GM21515 (cell line): ENCODE measurements around the gene ASB7.
"Not testable (repeated sequence)": the region's sequence is repeated elsewhere in the genome, so short reads cannot be mapped to it uniquely, and the experiment has no call there.

ENCODE experiments used
- ATAC-seq: cut with Tn5 transposase; IDR thresholded peaks from one replicate; pipeline ENCODE4 v1.9.1; 2021; ENCODE audit not compliant: unreplicated experiment

Gene ASB7, protein sequence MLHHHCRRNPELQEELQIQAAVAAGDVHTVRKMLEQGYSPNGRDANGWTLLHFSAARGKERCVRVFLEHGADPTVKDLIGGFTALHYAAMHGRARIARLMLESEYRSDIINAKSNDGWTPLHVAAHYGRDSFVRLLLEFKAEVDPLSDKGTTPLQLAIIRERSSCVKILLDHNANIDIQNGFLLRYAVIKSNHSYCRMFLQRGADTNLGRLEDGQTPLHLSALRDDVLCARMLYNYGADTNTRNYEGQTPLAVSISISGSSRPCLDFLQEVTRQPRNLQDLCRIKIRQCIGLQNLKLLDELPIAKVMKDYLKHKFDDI

DNA sequence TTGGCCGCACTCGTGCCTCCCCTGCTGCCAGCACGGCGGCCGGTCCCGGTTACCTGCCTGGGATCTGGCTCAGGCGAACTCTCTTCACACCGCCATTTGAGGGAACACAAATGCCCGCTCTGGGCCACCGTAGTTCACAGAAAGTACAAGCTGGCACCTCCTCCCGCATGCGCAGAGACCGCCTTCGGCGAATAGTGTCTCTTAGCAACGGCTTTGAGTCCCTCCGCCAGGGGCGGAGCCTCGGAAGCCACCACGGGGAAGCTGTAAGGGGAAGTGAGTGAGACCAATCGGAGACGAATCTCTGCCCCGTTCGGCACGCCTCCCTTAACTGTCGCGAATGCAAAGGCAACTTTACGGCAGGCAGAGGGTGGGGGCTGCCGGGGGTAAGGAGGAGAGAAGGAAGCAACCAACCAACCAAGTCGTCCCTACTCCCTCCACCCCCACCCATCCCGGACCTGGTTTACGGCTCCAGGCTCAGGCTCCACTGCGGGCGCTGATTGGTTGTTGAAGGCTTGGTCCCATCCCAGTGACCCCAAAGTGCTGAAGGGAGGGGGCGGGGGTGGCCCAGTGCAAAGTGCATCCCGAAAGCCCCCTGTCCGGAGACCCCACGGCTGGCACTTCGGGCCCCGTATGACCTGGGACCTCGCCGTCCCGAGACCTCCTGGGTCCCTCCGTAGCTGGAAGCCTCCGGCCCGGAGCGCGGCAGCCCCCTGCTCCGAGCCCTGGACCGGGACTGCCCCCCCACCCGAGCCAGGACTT is at the start of gene ASB7, which contains the start of gene LINS1:
Gene ASB7 (plus strand): TSS at position 526 of the 759 bp plus-strand sequence. CDS start 9,628 bp downstream, outside the sequence.
Gene LINS1 (minus strand): TSS at position 121 of the 759 bp plus-strand sequence. CDS start 21,342 bp downstream, outside the sequence.
- peak; percentile 87 for ATAC-seq

DNA sequence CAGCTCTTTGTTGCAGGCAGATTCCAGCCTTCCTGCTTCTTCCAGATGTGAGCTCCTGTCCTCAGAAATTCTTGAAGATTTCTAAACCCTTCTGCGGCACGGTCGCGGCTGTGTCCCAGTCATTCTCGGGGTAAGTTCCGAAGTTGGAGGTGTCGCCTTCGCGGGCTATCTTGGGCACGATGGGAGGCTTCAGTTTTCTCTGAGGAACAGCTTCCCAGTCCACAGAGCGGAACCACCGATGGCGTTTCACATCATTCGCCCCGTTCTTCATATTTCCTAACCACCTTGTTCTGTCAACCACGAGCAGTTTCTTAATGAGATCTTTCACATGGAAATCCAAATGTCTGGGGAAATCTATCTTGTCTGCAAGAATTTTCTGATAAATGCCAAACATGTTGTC is 48.9 kb upstream of the ASB7 start:
- no peak for ATAC-seq

DNA sequence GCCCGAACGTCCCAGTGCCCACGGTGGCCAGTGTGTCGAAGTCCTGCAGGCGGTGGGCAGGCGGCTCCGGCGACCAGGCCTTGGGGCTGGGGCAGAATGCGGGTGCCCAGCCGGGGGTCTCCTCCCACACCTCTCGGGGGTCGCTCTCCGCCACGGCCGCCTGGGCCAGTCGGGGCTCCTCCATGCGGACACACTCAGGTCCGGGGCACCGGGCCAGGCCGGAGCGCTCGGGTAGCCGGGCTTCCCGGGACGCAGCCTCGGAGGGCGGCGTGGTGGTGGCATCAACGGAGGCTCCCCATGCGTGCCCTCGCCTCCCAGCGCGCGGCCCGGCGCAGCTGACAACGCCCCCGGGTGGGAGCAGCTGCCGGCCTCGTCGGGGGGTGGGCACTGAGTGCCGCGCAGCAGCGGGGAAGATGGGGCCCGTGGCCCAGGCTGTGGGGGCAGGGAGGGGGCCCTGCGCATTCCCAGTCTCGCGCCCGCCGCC is 43.6 kb upstream of the ASB7 start:
- no peak for ATAC-seq

DNA sequence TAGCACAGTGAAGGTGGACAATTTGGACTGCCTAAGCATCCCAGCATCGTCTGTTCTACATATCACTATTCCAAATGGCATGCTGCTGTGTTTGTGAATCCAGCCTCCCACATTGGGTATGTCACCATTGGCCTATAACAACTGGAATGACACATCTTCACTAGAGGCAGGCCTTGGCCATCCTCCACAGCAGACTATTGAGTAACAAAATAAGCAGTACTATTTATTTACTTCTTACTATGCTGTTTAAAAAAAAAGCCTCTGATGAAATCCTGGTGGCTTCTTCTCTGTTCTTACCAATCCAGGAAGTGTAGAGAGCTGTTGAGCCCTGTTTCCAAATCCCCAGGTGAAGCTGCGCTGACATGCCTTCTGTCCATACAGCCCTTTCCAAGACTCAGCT is 43.1 kb upstream of the ASB7 start:
- ATAC-seq = no peak

DNA sequence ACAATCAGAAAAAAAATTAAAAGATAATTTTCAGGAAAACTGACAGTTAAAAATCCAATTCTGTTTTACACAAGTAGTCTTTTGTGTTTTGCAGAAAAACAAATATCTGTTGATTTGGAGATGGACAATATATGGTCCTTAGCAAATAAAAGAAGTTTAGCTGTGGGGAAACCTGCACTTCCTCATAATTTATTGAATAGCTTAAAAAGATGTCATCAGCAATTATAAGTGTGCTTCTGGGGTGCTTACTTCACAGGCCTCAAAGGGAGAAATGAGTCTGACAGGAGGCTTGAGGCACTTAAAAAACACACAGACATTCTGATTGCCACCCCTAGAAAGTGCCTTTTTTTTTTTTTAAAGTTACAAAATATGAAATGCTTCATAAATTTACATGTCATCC is 42.1 kb upstream of the ASB7 start:
- ATAC-seq = no peak

DNA sequence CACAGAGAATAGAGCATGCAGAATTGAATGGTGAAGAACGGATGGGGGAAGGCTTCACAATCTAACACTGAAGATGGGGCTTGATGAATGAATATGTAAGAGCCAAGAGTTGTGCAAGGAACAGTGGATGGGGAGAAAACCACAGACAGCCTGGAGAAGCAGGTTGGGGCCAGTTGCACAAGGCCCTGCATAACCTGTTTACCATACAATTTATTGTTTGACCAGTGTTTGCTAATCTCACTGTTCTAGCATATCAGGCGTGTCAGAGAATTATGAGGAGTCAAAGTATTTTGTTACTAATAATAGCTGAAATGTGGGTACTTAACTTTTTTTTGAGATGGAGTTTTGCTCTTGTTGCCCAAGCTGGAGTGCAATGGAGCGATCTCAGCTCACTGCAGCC is 36.8 kb upstream of the ASB7 start:
- ATAC-seq = no peak

DNA sequence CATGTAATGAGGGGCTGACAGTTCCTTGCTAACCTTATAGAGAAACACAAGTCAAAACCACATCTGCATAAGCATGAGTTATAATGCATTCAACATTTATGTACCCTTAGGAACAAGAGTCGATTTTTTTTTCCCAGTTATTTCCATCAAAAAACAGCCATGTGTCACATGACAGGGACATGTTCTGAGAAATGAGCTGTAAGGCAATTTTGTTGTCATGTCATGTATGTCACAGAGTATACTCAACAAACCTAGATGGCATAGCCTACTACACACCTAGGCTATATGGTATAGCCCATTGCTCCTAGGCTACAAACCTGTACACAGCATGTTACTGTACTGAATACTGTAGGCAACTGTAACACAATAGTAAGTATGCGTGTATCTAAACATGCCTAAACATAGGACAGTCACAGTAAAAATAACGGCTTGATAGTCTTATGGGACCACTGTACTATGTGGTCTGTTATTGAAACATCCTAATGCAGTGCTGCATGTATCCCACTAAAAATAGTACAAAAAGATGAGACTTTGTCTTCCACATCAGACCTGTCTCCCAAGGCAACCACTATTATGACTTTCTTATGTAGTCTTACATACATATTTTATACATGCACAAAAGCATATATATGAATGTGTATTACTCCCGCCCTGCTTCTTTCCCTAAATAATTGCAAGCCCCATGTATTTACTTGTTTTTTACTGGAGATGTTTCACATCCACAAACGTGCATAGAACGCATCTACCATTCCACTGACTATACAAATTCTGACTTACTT is 35.4 kb upstream of the ASB7 start:
- ATAC-seq = no peak

DNA sequence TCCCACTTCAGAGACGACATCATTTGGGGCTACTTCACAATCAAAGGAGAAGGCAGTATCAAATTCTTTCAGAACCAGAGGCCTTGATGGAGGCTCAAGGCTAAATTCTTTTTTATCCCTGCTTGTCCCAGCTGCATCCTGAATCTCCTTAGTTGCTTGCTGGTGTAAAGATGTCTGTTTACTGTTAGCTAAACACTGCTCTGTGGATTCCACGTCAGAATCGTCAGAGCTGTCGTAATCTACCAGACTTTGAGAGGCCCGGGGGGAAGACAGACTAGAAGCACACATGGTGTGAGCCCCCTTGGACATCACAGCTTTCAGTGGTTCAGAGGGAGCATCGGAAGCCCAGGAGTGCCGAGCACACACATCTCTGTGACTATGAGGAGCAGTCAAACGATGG is 33.0 kb upstream of the ASB7 start:
- ATAC-seq = no peak

DNA sequence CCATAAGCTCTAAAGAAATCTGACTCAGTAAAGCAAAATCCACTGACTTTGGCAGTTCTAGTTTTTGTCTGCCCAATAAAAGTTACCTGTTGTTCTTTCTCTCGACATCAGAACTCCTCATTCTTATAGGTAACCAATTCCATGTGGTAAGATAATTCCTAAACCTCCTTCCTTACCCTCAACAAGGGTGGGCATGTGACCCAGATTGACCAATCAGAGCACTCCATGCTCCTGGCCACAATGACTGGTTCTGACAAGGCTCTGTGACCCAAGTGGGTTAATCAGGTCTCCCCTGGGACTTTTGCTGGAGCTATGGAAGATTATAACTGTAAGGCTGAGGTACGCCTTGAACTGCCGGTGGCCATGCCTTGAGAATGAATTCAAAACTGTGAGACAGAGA is 32.1 kb upstream of the ASB7 start:
- peak; percentile 20 for ATAC-seq

DNA sequence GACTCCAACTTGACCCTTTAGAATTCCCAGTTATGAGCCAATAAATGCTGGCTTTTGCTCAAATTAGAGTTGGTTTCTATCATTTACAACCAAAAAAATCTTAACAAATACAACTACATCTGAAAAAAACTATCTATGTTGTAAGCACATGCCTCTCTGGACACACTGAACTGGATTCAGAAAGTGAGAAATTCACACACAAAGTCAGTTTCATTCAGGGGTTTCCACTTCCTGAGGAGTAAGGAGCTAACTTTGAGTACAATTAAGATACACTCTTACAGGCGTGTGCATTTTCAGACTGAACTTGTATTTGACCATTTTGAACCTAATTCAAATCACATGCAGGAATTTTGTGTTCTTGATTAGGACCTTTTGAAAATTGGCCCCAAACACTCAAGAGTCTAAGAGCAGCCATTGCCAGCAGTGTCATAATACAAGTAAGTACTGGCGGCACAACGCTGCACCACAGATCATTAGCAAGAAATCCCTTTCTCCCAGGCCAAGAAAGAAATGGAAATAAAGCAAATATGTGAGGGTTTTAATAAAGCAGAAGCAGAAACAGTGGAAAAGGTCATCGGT is 31.6 kb upstream of the ASB7 start:
- peak; percentile 80 for ATAC-seq

DNA sequence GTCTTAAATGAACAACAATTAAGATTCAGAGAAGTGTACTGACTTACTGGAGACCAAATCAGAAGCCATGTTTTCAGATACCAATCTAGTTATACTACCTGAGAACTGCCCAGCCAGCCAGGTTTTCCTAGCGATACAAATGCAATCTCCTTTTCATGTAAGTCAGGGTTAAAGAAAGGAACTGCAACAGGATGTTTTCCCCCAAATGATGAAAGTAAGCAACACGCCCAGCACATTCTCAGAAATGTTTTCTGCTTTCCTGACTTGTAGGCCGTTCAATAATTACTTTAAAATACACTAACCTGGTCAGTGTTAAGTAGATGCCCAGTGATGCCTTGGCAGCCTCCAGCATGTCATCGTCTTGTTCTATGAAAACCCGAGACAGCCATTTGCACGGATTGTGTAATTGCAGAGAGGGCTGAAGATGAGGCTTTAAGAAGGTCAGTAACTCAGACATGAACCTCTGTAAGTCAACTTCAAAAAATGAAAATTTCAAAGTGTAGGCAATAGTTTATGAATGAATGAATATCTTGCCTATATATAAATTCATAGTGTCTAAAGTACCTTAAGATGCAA is 30.7 kb upstream of the ASB7 start:
- ATAC-seq = no peak

DNA sequence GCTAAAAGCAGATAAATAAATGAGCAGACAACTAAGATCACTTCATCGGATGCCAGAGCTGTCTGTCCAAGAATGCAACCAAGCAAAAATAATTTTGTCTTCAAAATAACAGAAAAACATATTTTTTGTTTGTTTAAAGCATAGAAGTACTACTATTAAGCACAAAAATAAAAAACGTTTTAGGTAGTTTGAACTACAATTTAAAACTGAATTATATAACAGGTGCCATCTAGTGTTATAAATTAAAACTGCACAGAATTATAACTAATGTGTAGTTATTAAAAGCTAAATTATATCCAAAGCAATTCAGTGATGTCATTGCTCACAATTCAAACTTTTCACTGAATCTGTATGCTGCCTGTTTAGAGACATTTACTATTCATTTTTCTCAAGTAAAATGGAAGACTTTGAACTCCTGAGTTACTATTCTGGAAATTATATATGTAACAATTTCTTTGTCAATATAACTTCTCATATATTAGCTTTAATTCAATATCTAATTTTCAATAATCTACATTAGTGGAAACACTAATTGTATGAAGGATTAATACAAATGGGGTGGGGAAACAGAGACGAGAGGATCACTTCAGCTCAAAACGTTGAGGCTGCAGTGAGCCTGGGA is 29.9 kb upstream of the ASB7 start:
- no peak for ATAC-seq

DNA sequence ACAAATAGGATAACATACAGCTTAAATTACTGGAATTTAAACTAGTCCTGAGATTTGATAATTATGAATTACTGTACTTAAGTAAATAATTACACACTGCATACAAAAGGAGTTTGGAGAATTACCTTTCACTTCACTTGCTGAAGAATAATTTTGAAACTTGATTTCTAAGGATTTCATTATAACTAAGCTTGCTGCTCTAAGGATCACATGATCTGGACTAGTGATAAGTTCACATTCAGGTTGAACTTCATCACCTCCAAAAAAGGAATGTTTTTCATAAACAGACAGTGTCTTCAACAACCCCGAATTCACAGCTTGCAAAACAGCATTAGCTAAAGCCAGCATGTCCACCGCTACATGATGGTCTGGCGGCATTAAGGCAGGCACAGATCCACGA is 28.9 kb upstream of the ASB7 start:
- no peak for ATAC-seq

DNA sequence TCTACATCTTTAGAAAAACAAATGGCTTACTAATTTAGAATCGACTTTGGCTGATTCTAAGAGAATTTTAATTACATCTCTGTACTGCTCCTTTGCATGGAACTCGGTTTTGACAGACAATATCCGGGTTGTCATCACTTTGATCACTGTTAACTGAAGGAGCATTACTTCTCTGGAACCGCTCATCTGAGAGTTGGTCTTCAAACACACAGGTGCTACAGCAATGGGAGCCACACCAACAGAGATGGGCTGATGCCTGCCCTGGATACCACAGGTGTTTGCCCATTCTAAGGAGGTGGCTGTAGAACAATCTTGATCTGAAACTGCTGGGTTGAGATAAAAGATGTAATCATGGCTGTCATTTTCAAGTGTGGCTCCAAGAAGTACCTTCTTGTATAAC is 22.0 kb upstream of the ASB7 start:
- ATAC-seq = no peak

DNA sequence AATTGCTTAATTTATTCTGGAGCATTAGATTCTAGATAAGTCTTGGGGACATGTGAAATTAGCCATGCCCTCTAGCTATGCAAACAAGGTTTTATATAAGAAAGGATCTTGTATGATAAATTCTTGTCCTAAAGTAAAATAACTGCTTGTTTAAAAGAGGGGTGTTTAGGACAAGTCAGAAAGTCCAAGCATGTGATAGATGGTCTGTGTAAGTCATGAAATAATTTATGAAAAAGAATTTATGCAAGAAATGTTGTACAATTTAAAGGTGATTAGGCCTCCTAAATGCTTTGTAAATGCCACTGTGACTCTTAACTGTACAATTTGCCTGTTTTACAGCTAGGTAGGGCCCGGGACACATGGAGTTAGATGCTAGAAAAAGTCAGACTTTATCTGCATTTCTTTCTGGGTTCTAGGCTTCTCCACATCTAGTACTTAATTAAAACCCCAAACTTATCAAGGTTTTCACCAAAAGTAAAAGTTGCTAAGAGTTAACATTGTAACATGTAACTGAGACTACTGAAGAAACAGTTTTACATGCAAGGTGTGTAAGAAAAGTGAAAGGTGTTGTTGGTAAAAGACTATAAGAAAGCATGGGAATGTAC is 13.6 kb upstream of the ASB7 start:
- no peak for ATAC-seq

DNA sequence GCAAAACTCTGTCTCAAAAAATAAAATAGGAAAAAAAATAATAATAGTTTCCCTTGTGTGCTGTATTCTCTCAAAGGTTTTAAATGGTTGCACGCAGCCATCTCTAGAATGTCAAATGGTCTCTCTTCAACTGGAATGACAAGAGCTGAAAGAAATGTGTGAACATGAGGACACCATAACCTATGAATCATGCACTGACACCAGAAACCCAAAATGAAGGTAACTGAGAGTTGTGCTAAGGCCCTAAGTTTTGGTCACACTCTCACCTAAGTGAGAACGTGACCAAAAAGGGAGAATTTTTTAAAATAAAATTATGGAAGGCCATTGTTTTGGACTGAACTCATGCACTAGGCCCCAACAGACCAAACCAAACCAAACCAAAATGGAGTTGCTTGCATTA is 11.2 kb upstream of the ASB7 start:
- ATAC-seq = not testable (repeated sequence)

DNA sequence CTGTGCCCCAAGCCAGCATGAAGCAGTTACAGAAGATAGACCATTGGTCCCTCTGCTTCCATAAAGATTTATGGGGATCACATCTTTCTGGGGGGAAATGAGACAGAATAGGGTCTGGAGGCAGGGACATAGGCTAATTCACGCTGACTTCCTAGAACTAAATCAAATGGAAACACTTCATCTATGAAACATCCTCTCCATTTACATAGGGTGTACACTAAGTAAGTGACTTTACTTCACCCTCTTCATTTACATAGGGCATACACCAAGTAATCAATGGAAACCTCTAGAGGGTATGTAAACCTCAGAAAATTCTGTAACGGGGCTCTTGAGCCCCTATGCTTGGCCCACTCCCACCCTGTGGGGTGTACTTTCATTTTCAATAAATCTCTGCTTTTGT is 10.6 kb upstream of the ASB7 start:
- no peak for ATAC-seq

DNA sequence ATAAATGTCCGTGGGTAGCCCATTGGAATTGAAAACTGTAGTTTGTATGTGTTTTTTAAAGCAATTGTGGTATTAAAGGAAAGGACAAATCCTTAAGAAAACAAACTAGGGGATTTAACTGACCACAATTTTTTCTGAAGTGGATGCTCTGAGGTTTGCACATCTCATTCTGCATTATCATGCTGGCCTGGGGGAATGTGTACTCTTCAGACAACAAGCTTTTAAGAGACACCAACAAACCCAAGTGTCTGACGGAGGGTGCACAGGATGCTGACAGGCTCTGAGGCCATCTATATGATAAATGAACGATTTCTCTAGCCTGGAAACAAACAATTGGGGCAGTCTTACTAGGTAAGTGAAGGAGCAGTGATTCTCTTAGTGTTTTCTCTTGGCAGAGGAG is 9.5 kb upstream of the ASB7 start:
- ATAC-seq = no peak

DNA sequence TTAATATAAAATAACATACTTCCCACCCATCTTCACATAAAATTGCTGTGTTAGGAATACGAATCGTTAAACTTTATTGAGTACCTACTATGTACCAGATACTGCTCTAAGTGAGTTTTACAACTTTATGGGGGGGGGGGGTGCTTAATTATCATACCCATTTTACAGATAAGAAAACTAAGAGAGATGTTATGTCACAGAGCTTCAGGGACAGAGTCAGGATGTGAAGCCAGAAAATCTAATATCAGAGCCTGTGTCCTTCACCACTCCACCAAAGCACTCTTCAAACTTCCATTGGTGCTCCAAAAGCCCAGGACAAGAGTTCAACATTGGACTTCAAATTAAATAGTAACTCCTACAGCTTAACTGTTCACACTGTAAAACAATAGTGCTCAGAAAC is 9.0 kb upstream of the ASB7 start:
- no peak for ATAC-seq

DNA sequence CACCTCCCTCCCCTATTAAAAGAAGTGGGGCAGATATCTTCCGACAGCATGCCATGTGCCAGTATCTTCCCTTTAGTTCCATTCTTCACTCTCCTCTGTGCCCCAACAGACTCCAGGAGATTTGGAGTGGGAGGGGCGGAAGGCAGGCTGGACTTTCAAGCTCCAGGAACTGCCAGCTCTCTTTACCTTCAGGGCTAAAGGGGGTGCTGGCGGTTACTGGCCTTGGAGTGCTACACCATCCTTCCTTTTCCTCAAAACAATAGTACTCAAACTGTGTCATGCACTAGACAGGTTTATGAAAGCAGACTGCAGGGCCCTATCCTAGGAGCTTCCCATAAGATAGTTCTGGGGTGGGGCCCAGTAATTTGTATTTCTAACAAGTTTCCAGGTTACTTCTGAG is 6.4 kb upstream of the ASB7 start:
- ATAC-seq = no peak
